ENCODE data around the gene KRTAP5-2.
A peak's percentile ranks its signal among the peaks of the same experiment; 100 is the strongest.

Gene KRTAP5-2

DNA sequence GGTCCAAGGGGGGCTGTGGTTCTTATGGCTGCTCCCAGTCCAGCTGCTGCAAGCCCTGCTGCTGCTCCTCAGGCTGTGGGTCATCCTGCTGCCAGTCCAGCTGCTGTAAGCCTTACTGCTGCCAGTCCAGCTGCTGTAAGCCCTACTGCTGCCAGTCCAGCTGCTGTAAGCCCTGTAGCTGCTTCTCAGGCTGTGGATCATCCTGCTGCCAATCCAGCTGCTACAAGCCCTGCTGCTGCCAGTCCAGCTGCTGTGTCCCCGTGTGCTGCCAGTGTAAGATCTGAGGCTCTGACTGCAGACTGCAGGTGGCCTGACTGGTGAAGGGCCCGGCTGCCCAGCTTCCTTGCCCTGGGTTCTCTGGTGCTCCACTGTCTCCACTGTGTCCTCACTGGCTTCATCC is 32.2 kb upstream of the KRTAP5-2 start:
- Histone ChIP-seq H3K27me3 (ENCODE audit: insufficient read depth, low read length, poor library complexity) (peaks cover 19% of the 10 kb centered on the region), H3K4me1 (ENCODE audit: insufficient read depth, low read length) (no peaks in the 10 kb centered on the region), H4K20me1 (ENCODE audit: insufficient read depth, low read length) (peaks cover 9% of the 10 kb centered on the region; the same call in 1 of the 2 replicates), H3K9me3 (ENCODE audit: insufficient read depth, low read length, severe bottlenecking) (no peaks in the 10 kb centered on the region), H3K9ac (ENCODE audit: low read depth, low read length) (no peak overlapping the region), H3K79me2 (ENCODE audit: insufficient read depth, low read length) (no peaks in the 10 kb centered on the region), H3K27ac (ENCODE audit: low read length) (no peak overlapping the region), H2AFZ (ENCODE audit: low read depth, low read length) (no peak overlapping the region), H3K36me3 (ENCODE audit: insufficient read depth, low read length) (no peaks in the 10 kb centered on the region), H3K4me2 (ENCODE audit: insufficient read depth, low read length) (no peak overlapping the region), H3K4me3 (ENCODE audit: low read depth in 1 of 2, low read length in 2 of 2) (no peak overlapping the region)
- DNase-seq (no peak), ATAC-seq (ENCODE audit: insufficient read depth, low read depth) (no peak)
- no peak for TF ChIP-seq EZH2 (IDR thresholded peaks at IDR 0.05; ENCODE audit: borderline replicate concordance, low read depth, low read length, severe bottlenecking)
- TF ChIP-seq, protein P1, sequence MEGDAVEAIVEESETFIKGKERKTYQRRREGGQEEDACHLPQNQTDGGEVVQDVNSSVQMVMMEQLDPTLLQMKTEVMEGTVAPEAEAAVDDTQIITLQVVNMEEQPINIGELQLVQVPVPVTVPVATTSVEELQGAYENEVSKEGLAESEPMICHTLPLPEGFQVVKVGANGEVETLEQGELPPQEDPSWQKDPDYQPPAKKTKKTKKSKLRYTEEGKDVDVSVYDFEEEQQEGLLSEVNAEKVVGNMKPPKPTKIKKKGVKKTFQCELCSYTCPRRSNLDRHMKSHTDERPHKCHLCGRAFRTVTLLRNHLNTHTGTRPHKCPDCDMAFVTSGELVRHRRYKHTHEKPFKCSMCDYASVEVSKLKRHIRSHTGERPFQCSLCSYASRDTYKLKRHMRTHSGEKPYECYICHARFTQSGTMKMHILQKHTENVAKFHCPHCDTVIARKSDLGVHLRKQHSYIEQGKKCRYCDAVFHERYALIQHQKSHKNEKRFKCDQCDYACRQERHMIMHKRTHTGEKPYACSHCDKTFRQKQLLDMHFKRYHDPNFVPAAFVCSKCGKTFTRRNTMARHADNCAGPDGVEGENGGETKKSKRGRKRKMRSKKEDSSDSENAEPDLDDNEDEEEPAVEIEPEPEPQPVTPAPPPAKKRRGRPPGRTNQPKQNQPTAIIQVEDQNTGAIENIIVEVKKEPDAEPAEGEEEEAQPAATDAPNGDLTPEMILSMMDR (IDR thresholded peaks at IDR 0.05; ENCODE audit: borderline replicate concordance, extremely low read depth, low read length, poor library complexity, severe bottlenecking) = no peak

DNA sequence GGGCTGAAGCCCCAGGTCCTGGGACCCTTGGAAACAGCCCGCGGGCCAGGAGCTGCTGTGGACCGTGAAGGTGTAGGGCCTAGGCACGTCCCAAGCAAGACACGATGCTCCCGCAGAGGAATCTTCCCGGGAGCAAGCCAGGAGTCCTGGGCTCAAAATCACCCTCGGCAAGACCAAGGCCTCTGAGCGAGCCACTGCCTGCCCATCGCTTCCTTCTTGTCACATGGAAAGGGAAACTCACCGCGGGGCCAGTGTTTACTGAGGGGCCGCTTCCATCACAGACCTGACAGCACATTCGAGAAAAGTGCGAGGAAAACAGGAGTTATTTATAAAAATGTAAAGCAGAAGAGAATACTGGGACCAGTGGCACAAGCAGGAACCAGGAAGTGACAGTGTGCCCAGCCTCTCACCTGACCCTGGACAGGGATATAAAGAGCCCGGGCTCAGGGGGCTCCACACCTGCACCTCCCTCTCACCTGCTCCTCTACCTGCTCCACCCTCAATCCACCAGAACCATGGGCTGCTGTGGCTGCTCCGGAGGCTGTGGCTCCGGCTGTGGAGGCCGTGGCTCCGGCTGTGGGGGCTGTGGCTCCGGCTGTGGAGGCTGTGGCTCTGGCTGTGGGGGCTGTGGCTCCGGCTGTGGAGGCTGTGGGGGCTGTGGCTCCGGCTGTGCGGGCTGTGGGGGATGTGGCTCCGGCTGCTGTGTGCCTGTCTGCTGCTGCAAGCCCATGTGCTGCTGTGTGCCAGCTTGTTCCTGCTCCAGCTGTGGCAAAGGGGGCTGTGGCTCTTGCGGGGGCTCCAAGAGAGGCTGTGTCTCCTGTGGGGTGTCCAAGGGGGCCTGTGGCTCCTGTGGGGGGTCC is 31.5 kb upstream of the KRTAP5-2 start, which contains the start of gene KRTAP5-5:
TSS of gene KRTAP5-5 (plus strand) at position 450 of the 860 bp plus-strand sequence. CDS start at position 516, 66 bp downstream.
- H3K79me2 ChIP-seq (ENCODE audit: insufficient read depth, low read length) = no peaks in the 10 kb centered on the region
- H3K27me3 ChIP-seq (ENCODE audit: insufficient read depth, low read length, poor library complexity) = peaks cover 19% of the 10 kb centered on the region
- no peaks in the 10 kb centered on the region for H3K9me3 ChIP-seq (ENCODE audit: insufficient read depth, low read length, severe bottlenecking)
- H3K4me2 ChIP-seq (ENCODE audit: insufficient read depth, low read length) = no peak within 1 kb of the TSS
- no peak for TF ChIP-seq EZH2 (IDR thresholded peaks at IDR 0.05; ENCODE audit: borderline replicate concordance, low read depth, low read length, severe bottlenecking)
- TF ChIP-seq, protein P1 (IDR thresholded peaks at IDR 0.05; ENCODE audit: borderline replicate concordance, extremely low read depth, low read length, poor library complexity, severe bottlenecking) = no peak
- peaks cover 9% of the 10 kb centered on the region; the same call in 1 of the 2 replicates for H4K20me1 ChIP-seq (ENCODE audit: insufficient read depth, low read length)
- no peak within 1 kb of the TSS for H3K9ac ChIP-seq (ENCODE audit: low read depth, low read length)
- no peaks in the 10 kb centered on the region for H3K36me3 ChIP-seq (ENCODE audit: insufficient read depth, low read length)
- DNase-seq = no peak
- ATAC-seq (ENCODE audit: insufficient read depth, low read depth) = no peak
- H3K27ac ChIP-seq (ENCODE audit: low read length) = no peak within 1 kb of the TSS
- H3K4me3 ChIP-seq (ENCODE audit: low read depth in 1 of 2, low read length in 2 of 2) = no peak within 1 kb of the TSS
- no peaks in the 10 kb centered on the region for H3K4me1 ChIP-seq (ENCODE audit: insufficient read depth, low read length)
- no peak within 1 kb of the TSS for H2AFZ ChIP-seq (ENCODE audit: low read depth, low read length)

DNA sequence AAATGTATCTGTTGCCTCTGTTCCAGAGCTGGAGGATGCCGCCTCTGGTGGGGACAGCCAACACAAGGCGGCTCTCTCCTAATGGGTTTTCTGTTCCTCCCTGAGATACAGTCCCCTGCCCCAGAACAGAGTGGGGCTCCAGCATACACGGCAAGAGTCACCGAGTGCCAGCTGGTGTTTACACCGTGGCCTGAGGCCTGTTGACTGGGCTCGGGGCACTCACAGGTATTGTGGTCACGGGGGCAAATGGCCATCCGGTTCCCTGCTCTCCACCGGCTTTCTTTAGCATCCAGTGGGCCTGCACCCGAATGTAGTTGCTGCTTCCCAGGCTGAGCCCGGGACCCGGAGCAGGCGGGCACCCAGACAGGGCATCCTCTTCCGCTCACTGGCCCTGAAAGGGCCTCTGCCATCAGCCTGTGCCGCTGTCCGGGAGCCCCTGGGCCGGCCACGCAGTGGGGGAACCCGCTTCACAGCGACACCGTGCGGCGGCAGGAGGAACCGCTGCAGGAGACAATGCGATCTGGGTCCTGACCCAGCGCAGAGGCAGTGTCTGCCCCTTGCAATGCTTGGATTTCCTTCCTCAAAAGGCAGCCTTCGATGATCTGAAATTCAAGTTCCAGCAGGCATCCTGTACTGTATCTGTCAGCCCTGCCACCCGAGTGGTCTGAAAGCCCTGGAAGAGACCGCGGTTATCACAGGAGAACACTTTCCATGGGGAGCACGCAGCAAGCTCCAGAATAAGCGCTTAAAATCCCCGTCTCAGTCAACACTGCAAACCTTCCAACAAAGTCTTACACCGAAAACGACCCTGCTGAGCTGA is 30.6 kb upstream of the KRTAP5-2 start:
- no peak overlapping the region for H3K9ac ChIP-seq (ENCODE audit: low read depth, low read length)
- H3K4me2 ChIP-seq (ENCODE audit: insufficient read depth, low read length) = no peak overlapping the region
- H3K27ac ChIP-seq (ENCODE audit: low read length) = no peak overlapping the region
- peaks cover 19% of the 10 kb centered on the region for H3K27me3 ChIP-seq (ENCODE audit: insufficient read depth, low read length, poor library complexity)
- no peak overlapping the region for H3K4me3 ChIP-seq (ENCODE audit: low read depth in 1 of 2, low read length in 2 of 2)
- H3K79me2 ChIP-seq (ENCODE audit: insufficient read depth, low read length) = no peaks in the 10 kb centered on the region
- no peaks in the 10 kb centered on the region for H3K9me3 ChIP-seq (ENCODE audit: insufficient read depth, low read length, severe bottlenecking)
- no peaks in the 10 kb centered on the region for H3K36me3 ChIP-seq (ENCODE audit: insufficient read depth, low read length)
- DNase-seq (peak; percentile 35), ATAC-seq (ENCODE audit: insufficient read depth, low read depth) (peak; percentile 76; the same call in 2 of the 3 replicates)
- peaks cover 9% of the 10 kb centered on the region; the same call in 1 of the 2 replicates for H4K20me1 ChIP-seq (ENCODE audit: insufficient read depth, low read length)
- H3K4me1 ChIP-seq (ENCODE audit: insufficient read depth, low read length) = no peaks in the 10 kb centered on the region
- no peak overlapping the region for H2AFZ ChIP-seq (ENCODE audit: low read depth, low read length)
- TF ChIP-seq, protein P1 (IDR thresholded peaks at IDR 0.05; ENCODE audit: borderline replicate concordance, extremely low read depth, low read length, poor library complexity, severe bottlenecking) = peak; percentile 81
- no peak for TF ChIP-seq EZH2 (IDR thresholded peaks at IDR 0.05; ENCODE audit: borderline replicate concordance, low read depth, low read length, severe bottlenecking)

All from DND-41 (cell line).